Activated naive CD8-positive, alpha-beta T cell treated with anti-CD3 and anti-CD28 coated beads for 36 hours (primary cell): ENCODE measurements around the gene EP400. TPM values are rescaled to one million over a fixed set of nuclear protein-coding genes. Genes with fewer than 3 reads are reported as not detected.

Source experiments
- DNase-seq: peaks from one replicate; pipeline ENCODE4 v3.0.0; 2021
- H3K27ac Mint-ChIP-seq: one replicate; pipeline ENCODE4 v1.8.0; 2022; ENCODE audit warnings: mild to moderate bottlenecking, moderate library complexity, mixed read lengths
- H3K27me3 Mint-ChIP-seq: one replicate; pipeline ENCODE4 v1.8.0; 2022; ENCODE audit warnings: mild to moderate bottlenecking, mixed read lengths
- H3K36me3 Mint-ChIP-seq: one replicate; pipeline ENCODE4 v1.8.0; 2021; ENCODE audit warnings: mild to moderate bottlenecking, mixed read lengths
- H3K4me1 Mint-ChIP-seq: one replicate; pipeline ENCODE4 v1.8.0; 2021; ENCODE audit warnings: mixed read lengths
- H3K4me3 Mint-ChIP-seq: one replicate; pipeline ENCODE4 v1.8.0; 2022; ENCODE audit warnings: mild to moderate bottlenecking, moderate library complexity, mixed read lengths
- H3K9me3 Mint-ChIP-seq: one replicate; pipeline ENCODE4 v1.8.0; 2022; ENCODE audit warnings: mixed read lengths
- total RNA-seq, 2 experiments: library from RNA; stranded (reverse); gene quantifications; one replicate each; pipeline ENCODE4 v1.2.3, GENCODE V29; 2021

The EP400 gene, protein sequence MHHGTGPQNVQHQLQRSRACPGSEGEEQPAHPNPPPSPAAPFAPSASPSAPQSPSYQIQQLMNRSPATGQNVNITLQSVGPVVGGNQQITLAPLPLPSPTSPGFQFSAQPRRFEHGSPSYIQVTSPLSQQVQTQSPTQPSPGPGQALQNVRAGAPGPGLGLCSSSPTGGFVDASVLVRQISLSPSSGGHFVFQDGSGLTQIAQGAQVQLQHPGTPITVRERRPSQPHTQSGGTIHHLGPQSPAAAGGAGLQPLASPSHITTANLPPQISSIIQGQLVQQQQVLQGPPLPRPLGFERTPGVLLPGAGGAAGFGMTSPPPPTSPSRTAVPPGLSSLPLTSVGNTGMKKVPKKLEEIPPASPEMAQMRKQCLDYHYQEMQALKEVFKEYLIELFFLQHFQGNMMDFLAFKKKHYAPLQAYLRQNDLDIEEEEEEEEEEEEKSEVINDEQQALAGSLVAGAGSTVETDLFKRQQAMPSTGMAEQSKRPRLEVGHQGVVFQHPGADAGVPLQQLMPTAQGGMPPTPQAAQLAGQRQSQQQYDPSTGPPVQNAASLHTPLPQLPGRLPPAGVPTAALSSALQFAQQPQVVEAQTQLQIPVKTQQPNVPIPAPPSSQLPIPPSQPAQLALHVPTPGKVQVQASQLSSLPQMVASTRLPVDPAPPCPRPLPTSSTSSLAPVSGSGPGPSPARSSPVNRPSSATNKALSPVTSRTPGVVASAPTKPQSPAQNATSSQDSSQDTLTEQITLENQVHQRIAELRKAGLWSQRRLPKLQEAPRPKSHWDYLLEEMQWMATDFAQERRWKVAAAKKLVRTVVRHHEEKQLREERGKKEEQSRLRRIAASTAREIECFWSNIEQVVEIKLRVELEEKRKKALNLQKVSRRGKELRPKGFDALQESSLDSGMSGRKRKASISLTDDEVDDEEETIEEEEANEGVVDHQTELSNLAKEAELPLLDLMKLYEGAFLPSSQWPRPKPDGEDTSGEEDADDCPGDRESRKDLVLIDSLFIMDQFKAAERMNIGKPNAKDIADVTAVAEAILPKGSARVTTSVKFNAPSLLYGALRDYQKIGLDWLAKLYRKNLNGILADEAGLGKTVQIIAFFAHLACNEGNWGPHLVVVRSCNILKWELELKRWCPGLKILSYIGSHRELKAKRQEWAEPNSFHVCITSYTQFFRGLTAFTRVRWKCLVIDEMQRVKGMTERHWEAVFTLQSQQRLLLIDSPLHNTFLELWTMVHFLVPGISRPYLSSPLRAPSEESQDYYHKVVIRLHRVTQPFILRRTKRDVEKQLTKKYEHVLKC (N-terminal part only)
- total RNA-seq: 10 to 100 TPM; 42.8 to 43.6 TPM

GRCh38 chr12:131949431-131950181, at the start of gene EP400:
EP400 (plus strand) TSS chr12:131949942; CDS start chr12:131960620, 10,678 bp downstream.
- peaks cover 27% of the 10 kb centered on the region for H3K4me1 Mint-ChIP-seq
- H3K27ac Mint-ChIP-seq: peak within 1 kb of the TSS; percentile 91
- peak within 1 kb of the TSS; percentile 92 for H3K4me3 Mint-ChIP-seq
- peak; percentile 95 for DNase-seq
- H3K36me3 Mint-ChIP-seq: peaks cover 17% of the 10 kb centered on the region
- no peaks in the 10 kb centered on the region for H3K9me3 Mint-ChIP-seq
- H3K27me3 Mint-ChIP-seq: no peaks in the 10 kb centered on the region

DNA sequence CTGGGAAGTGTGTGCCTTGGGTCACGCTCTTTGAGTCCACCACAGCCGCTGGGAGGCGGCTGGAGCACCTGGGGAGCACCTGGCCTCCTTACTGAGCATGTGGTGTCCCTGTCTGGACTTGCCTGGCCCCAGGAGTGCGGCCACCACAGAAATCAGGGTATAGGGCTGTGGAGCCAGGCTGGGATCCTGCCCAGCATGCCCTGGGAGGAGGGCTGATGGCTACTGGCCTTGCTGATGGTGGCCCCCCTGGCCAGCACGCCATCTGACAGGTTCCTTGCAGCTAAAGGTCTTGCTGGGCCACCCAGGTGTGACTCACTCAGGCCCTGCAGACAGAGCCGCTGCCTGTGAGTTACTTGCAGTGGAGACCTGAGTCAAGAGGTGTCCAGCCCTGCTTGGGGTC, 49.3 kb upstream of the EP400 start:
- no peak for DNase-seq
- H3K9me3 Mint-ChIP-seq: no peaks in the 10 kb centered on the region
- H3K27me3 Mint-ChIP-seq: no peaks in the 10 kb centered on the region
- H3K4me3 Mint-ChIP-seq: no peak overlapping the region
- H3K4me1 Mint-ChIP-seq: peaks cover 13% of the 10 kb centered on the region
- H3K36me3 Mint-ChIP-seq: no peaks in the 10 kb centered on the region
- H3K27ac Mint-ChIP-seq: no peak overlapping the region

DNA sequence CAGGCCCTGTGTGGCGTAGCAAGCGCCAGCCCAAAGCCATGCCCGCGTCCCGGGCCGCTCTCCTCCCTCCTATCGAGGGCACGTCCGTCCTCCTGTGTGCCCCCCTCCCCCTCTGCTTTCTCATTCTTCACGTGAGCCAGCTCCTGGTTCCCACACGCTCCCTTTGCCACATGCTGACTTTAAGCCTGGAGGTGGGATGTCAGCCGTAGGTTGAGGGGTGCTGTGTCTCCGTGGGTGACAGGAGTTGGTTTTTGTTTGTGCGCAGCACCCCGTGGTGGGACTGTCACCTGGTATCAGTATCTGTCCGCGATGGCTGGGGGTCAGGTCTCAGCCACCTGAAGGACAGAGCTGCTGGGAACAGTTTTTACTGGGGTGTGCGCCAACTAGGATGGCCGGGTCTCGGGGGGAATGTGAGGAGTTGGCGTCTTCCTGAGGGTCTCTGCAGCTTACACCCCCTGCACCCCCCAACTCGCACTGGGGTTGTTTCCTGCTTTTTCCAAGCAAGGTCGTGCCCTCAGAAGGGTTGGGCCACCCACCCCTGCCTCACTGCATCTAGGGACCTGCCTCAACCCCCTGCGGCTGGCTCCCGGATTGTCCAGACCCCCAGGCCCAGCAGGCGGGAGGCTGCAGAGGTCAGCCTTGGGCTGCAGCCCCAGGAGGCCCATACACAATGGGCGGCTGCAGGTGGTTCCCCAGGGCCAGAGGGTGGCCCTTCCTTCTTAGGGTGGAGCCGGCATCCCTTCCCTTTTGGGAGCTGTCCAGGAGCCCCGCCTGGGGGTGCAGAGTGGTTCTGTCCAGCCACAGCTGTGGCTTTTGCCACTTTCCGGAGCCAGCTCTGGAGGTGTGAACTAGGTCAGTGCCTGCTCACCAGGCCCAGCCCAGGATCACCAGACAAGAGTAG, 48.1 kb upstream of the EP400 start:
- no peaks in the 10 kb centered on the region for H3K9me3 Mint-ChIP-seq
- H3K4me3 Mint-ChIP-seq: no peak overlapping the region
- no peaks in the 10 kb centered on the region for H3K36me3 Mint-ChIP-seq
- no peaks in the 10 kb centered on the region for H3K27me3 Mint-ChIP-seq
- H3K4me1 Mint-ChIP-seq: peaks cover 10% of the 10 kb centered on the region
- H3K27ac Mint-ChIP-seq: no peak overlapping the region
- no peak for DNase-seq

DNA sequence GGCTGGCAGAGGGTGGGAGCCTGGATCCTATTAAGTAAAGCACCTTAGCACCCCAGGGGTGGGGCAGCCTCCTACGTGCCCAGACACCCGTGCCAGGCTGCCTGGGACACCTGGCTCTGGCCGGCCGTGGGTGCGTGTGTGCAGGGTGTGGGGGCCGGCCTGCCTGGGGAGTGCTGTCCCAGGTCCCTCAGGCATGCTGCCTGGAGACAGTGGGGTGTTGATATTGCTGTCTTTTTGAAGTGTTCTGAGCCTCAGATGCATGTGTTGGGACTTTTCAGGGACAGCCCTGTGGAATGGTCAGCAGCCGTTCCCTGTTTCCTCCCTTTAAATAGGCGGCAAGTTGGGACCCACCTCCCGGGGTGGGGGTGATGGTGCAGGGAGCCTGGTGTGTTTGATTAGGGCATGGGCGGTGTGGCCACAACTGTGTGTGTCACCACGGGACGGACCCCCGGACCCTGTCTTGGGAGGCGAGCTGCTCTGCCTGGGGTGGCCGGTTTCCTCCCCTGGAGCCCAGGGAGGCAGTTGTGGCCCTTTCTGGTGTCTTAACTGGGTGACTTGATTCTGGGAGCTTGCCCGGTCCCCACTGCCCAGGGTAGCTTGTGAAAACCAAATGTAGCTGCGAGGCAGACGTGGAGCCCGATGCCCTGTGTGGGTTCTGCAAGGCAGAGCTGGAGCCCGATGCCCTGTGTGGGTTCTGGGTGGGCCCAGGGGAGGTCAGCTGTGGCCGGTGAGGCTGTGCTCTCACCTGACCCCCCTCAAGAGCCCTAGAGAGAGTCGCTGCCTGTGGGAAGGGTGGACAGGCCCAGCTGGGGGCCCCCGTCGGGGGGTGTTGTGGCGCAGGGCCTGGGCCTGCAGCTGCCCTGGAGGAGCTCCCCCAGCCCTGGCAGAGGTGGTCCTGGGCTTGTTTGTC, 47.2 kb upstream of the EP400 start:
- no peaks in the 10 kb centered on the region for H3K9me3 Mint-ChIP-seq
- no peak for DNase-seq
- no peaks in the 10 kb centered on the region for H3K36me3 Mint-ChIP-seq
- no peak overlapping the region for H3K4me3 Mint-ChIP-seq
- no peaks in the 10 kb centered on the region for H3K27me3 Mint-ChIP-seq
- H3K27ac Mint-ChIP-seq: no peak overlapping the region
- H3K4me1 Mint-ChIP-seq: peaks cover 9% of the 10 kb centered on the region

DNA sequence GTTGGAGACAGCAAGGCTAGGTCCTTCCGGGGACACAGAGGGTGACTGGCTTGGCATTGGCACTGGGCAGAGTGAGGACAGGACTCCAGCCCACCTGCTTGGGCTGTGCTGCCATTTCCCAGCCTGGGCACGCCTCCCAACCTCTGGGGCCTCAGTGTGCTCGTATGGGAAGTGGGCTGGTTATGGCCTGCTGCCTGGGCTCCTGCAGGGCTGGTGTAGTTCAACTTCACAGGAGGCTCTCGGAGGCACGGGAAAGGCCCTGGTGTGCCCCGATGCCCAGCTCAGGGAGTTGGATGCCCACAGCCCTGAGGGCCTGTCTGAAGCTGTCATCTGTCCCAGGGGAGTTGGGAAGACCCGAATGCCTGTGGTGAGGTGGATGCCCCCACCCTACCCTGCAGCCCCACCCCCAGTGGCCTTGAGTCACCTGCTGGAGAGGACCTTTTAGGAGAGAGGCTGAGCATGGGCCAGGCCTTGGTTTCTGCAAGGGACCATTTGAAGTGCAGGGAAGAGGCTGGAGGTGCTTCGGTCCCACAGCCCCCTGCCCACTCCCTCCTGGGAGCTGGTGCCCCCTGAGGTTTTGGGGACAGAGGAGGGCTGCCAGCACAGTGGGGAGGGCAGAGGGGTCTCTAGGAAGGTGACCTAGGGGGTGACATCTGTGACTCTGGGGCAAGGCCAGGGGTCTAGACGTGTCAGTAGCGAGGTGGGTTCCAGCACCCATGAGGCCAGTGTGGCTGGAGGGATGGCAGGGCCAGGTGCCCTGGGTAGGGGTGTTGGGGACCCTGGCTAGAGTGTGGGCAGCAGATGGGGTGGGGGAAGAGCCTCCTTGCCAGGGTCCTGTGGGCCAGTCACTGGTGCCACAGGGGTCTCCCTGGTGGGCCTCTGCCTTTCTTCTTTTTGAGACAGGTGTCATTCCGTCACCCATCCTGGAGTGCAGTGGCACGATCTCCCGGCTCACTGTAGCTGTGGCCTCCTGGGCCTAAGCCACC, 46.2 kb upstream of the EP400 start:
- Mint-ChIP-seq H3K36me3 (no peaks in the 10 kb centered on the region), H3K27ac (no peak overlapping the region), H3K4me3 (no peak overlapping the region), H3K4me1 (peaks cover 5% of the 10 kb centered on the region), H3K9me3 (no peaks in the 10 kb centered on the region), H3K27me3 (no peaks in the 10 kb centered on the region)
- no peak for DNase-seq

DNA sequence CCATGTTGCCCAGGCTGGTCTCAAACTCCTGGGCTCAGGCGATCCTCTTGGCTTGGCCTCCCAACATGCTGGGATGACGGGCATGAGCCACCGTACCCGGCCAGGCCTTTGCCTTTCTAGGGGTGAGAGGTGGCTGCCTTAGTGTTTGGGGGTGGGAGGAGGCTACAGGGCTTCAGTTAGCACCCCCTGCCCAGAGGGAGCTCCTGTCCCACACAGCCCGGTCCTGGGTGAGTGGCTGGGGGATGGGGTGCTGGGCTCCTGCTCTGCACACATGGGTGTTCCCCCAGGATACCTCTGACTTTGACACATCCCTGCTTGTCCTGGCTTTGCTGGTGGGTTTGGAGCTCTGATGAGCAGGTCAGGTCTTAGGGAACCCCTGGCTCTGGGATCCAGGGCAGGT, 45.4 kb upstream of the EP400 start:
- no peaks in the 10 kb centered on the region for H3K36me3 Mint-ChIP-seq
- no peak overlapping the region for H3K27ac Mint-ChIP-seq
- H3K9me3 Mint-ChIP-seq: no peaks in the 10 kb centered on the region
- no peak for DNase-seq
- no peaks in the 10 kb centered on the region for H3K27me3 Mint-ChIP-seq
- H3K4me3 Mint-ChIP-seq: no peak overlapping the region
- peaks cover 5% of the 10 kb centered on the region for H3K4me1 Mint-ChIP-seq

DNA sequence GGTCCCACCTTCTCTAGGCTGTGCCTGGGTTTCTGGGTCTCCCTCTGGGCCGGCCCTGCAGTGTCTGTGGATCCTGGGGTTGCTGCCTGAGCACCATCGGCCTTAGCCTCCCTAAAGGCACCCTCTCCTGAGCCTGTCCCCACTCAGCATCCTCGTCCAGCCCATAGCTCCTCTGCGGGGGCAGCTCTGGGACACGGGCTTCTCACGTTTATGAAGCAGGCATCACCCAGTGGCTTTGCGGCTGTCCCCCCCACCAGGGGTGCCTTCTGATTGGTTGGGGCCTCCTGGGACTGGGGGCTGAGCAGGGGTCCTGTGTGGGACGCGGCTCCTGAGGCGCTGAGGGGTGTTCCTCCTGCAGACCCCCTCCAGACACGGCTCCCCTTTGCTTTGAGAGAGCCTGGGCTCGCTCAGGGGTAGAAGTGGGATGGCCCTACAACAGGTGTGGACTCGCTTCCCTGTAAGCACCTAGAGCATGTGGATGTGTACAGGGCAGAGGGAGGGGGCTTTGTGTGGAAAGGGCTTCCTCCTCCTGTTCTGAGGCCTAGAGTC, 44.6 kb upstream of the EP400 start:
- H3K36me3 Mint-ChIP-seq: no peaks in the 10 kb centered on the region
- H3K9me3 Mint-ChIP-seq: no peaks in the 10 kb centered on the region
- peaks cover 5% of the 10 kb centered on the region for H3K4me1 Mint-ChIP-seq
- no peak overlapping the region for H3K27ac Mint-ChIP-seq
- DNase-seq: no peak
- H3K27me3 Mint-ChIP-seq: no peaks in the 10 kb centered on the region
- H3K4me3 Mint-ChIP-seq: no peak overlapping the region

GRCh38 chr12:131905630-131906091, 44.1 kb upstream of the EP400 start:
- DNase-seq: no peak
- Mint-ChIP-seq H3K4me1 (peaks cover 5% of the 10 kb centered on the region), H3K4me3 (no peak overlapping the region), H3K9me3 (no peaks in the 10 kb centered on the region), H3K36me3 (no peaks in the 10 kb centered on the region), H3K27me3 (no peaks in the 10 kb centered on the region), H3K27ac (no peak overlapping the region)

DNA sequence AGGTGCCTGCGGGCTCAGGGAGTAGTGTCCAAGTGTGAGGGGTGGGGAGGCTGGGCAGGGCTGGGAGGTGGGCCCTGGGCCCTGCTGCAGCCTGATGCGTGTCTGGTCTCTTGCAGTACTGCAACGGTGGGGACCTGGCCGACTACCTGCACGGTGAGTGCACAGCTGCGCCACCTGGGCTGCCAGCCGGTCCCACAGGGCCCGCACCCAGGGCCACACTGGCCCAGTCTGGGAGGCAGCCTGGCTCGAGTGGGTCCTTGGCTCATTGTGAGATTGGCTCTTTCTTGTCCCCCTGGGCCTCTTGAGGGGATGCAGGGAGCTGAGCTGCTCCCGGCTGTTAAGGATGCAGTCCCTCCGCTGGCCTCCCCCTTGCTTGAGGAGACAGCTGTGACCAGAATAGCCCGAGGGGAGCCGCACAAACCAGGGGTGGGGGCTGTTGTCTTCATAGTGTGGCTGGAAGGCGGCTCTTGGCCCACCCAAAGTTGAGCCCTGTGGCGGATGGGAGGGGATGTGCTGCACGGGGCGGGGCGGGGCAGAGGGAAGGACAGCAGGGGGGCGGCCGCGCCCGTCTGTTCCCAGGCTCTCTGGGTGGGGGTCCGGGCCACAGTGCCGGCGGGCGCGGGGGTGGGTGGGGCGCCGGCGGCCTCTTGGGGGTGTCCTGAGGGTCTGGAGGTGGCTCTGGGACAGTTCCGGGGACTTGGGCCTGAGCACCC, 42.2 kb upstream of the EP400 start:
- Mint-ChIP-seq H3K27ac (no peak overlapping the region), H3K4me3 (no peak overlapping the region), H3K9me3 (no peaks in the 10 kb centered on the region)

GRCh38 chr12:131908092-131909080, 41.4 kb upstream of the EP400 start:
- Mint-ChIP-seq H3K9me3 (no peaks in the 10 kb centered on the region), H3K4me3 (no peak overlapping the region), H3K27me3 (no peaks in the 10 kb centered on the region), H3K27ac (no peak overlapping the region), H3K36me3 (no peaks in the 10 kb centered on the region), H3K4me1 (peaks cover 5% of the 10 kb centered on the region)
- no peak for DNase-seq

More for the DNA sequence above, 42.2 kb upstream of the EP400 start:
- no peaks in the 10 kb centered on the region for H3K36me3 Mint-ChIP-seq
- no peaks in the 10 kb centered on the region for H3K27me3 Mint-ChIP-seq
- DNase-seq: no peak
- peaks cover 5% of the 10 kb centered on the region for H3K4me1 Mint-ChIP-seq
